DND-41 (cell line): ENCODE results near the gene MYOF.

Experiments
- CTCF ChIP-seq: IDR thresholded peaks from 2 replicates; pipeline ENCODE4 v1.5.1; 2012; ENCODE audit warnings: borderline replicate concordance, low read length, moderate library complexity, mild to moderate bottlenecking; ENCODE audit not compliant: poor library complexity, severe bottlenecking; ENCODE audit errors: extremely low read depth
- EZH2 ChIP-seq: IDR thresholded peaks from 3 replicates; pipeline ENCODE4 v1.6.1; 2012; ENCODE audit warnings: borderline replicate concordance, low read depth, mild to moderate bottlenecking, moderate library complexity, low read length, inconsistent platforms; ENCODE audit not compliant: severe bottlenecking

GRCh38 chr10:93274419-93274818 is 207.7 kb downstream of the MYOF start:
- TF ChIP-seq CTCF (no peak), EZH2 (no peak)
